Measurements from ENCODE around the gene PKM.
"Not testable (repeated sequence)": the region's sequence is repeated elsewhere in the genome, so short reads cannot be mapped to it uniquely, and the experiment has no call there.

The PKM gene

DNA sequence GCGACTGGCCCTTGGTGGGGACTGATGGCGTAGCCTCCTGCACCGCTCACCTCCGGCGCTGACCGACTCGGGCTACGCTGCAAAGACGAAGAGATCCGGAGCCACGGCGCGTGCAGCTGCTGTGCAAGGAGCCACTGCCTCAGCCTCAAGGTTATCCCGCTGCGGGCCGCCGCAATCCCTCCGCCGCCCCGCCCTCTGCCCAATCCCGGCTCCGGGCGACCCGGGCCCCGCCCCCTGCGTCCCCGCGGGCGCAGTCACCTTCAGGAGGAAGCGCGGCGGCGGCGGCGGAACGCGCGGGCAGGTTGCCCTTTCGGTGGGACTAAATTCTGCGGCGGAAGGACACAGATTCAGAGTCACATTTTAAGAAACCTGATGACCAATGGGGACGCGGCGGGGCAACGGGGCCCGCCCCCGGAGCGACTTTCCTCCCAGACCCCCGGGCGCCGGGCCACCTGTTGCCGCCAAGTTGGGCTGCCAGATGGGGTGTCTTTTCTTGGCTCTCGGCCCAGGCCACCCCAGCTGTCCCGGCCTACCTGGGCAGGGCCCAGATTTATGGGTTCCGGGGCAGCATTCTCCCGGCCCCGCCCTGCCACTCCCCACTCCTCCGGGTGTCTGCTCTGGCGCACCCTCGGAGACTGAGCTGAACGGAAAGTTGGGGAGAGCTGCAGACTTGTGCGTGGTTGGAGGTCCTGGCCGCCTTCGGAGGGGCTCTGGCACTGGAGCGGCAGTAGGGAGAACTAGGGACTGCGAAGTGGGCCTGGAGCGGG, at the start of gene PKM:
PKM (minus strand) TSS at position 125 of the 767 bp plus-strand sequence. CDS start 12,093 bp downstream, outside the sequence.
- DNase-seq (ENCODE audit: low spot score) = peak; percentile 95

GRCh38 chr15:72280751-72281150, 49.8 kb upstream of the PKM start:
- no peak for DNase-seq (ENCODE audit: low spot score)

GRCh38 chr15:72278737-72279136, 47.7 kb upstream of the PKM start:
- DNase-seq (ENCODE audit: low spot score) = no peak

DNA sequence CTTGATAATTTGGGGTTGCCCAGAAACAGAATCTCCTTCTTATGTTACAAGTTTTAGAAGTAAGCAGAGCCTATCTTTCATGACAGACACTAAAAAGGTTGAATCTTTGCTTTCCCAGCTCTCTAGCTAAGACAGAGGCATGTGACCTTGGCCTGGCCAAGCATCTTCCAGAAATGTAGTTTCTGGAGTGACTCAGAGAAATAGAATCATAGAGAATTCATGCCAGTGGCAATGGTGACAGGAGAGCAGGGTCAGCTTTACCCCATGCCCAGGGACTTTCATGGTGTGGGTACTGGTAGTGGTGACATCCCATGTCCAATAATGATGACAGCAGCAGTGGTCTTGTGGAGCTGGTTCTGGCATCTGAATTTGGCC, 45.3 kb upstream of the PKM start:
- DNase-seq (ENCODE audit: low spot score) = no peak

DNA sequence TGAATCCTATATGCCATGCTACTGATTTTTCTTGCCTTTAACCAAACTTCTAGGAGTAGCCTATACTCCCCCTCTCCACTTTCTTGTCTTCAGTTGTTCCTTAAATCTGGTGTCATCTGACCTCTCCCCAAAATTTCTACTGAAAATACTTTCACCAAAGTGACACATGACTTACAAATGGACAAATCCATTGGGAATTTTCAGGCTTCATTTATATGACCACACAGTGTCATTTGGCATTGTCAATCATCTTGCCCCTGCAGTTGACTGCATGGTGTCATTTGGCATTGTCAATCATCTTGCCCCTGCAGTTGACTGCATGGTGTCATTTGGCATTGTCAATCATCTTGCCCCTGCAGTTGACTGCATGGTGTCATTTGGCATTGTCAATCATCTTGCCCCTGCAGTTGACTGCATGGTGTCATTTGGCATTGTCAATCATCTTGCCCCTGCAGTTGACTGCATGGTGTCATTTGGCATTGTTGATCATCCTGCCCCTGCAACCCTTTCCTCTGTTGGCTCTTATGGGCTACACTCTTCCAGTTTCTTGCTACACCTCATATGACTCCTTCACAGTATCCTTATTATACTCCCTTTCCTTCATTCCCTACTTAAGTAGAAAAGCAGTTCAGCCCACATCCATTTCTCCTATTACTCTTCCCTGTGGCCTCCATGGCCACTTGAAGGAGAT, 44.8 kb upstream of the PKM start:
- not testable (repeated sequence) for DNase-seq (ENCODE audit: low spot score)

- DNase-seq (ENCODE audit: low spot score) = no peak
These were observed 42.0 kb upstream of the PKM start for GRCh38 chr15:72272997-72273352.

DNA sequence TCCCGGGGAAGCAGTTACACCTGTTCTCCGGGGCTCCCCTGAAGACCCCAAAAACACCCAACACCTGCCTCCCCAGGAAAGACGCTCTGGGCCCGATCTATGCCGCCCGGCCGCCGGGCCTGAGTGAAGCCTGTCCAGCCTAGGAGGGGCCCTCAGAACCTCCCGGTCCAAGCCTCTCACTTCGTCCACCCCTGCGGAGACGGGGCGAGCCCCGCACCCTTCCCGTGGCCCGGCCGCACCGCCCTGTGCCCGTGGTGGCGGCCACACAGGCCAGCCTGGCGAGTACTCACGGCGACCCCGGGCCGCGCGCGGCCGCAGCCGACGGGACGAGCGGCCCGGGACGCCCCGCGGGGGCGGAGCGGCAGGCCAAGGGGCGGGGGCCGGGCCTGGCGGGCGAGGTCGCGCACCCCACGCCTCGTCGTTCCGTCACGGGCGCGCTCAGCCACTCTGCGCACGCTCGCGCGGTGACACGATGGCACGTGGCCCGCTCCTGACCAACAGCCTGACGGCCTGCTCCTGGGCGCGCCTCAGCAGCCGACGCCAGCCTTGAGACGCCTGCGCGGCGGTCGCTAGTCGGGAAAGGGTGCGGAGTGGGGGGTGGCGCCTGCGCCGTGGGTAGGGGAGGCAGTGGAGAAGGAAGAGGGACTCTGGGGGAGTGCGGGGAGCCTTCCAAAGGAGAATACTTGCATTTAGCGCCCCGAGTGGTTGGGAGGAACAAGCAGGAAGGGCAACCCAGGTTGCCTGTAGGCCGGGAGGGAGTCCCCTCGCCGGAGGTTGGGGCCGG, 41.4 kb upstream of the PKM start, which contains the start of gene PARP6:
PARP6 (minus strand) TSS at position 342 of the 784 bp plus-strand sequence. CDS start 5,077 bp downstream, outside the sequence.
- DNase-seq (ENCODE audit: low spot score) = peak; percentile 97

DNA sequence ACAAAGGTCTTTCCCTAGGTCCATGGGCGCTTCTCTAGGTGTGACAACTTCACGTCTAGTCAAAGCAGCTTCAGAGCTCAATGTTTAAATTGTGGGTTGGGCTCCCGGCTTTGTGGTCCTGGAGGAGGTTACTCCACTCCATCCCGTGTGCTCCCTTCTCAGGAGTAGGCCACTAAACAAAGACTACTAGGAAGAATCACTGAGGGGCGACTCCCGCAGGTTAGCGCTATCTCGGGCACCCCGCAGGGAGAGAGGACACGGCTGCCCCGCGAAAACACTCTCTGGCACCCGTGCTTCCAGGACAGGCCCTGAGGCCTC, 40.9 kb upstream of the PKM start:
- DNase-seq (ENCODE audit: low spot score) = peak; percentile 44

DNA sequence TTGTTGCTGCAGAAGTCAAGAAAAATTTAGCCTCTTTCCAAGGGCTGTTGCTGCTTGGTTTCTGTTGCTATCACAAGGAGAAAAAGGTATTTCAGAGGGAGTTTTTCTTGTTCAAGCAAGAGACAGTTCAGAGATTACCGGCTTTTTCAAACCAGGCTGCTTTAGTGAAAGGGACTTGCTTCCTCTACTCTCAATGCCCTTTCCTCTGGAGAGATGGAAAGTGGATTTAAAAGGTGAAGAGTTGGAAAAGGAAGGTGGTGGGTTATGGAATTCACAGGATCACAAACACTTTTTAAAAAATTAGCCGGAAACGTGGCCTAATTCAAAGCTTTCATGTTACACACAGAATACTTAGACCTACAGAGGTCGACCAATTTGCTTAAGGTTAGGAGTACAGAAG, 40.2 kb upstream of the PKM start:
- no peak for DNase-seq (ENCODE audit: low spot score)

- DNase-seq (ENCODE audit: low spot score) = no peak
These were observed 38.7 kb upstream of the PKM start for GRCh38 chr15:72269739-72270138.

GRCh38 chr15:72265031-72265430, 34.0 kb upstream of the PKM start:
- DNase-seq (ENCODE audit: low spot score) = no peak

- no peak for DNase-seq (ENCODE audit: low spot score)
These were observed 21.8 kb upstream of the PKM start for GRCh38 chr15:72252663-72253299.

DNA sequence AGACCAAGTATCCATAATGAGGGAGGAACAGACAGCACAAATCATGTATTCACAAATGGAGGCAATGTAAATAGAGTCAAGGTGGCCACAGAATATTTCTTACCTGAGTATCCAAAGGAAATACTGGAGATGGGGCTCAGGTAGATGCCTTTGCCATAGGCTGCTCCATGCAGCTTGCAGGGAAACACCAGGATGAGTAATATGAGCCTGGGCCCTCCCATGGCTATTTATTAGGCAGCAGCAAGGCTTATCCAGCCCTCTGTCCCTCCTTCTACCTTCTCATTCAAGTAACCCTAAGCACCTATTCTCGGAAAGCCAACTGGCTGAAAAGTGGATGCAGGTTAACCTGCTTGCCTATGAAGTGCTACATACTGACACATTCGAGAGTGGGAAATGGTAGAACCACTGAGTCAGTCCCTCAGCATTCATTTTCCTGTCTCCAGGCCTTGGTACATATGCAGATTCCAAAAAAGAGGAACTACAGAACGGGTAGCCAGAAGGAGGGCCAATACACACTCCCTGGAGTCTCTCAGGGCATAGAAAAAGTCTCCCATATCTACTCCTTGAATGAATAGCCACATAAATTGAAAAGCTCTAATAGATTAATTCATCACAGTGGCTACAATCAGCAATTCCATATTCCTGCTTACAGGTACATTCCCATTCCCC, 18.3 kb upstream of the PKM start:
- no peak for DNase-seq (ENCODE audit: low spot score)

DNA sequence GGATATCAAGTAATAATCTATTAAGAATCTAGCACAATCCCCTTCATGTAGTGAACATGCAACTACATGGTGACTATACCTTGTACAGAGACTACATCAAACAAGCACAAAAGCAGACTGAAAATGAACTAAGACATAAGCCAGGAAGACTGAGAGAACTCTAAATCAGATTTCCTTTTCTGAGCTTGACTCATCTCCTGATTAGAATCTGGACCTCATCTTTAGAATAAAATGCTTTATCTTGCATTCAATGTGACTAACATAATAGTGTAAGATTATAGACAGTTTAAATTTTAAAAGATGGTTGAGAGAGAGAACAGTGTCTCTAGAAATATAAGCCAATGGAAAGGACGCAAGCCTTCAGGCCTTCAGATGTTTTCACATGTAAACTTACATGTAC, 17.5 kb upstream of the PKM start:
- no peak for DNase-seq (ENCODE audit: low spot score)

DNA sequence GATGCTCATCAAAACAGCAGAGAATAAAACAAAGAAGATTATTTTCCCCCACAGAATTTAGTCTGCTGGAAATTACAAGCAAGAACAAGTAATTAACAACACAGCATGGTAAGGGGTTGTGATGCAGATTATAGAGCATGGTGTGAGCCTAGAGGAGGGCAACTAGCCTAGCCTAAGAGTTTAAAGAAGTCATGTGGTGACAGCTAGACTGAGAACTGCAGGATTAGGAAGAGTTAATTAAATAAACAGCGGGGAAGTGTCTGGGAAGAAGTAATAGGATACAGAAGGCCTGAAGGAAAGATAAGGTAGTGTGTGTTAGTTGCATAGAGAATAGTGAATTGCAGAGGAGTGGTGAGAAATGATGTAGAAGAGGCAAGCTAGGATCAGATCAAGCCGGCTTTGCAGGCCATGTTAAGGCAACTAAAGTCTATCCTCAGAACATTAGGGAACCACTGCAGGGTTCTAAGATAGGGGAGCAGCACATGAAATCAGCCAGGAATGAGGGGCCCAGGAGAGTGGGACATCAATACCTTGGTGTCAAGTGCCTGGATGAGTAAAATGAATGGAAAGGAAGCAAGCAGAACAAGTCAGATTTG, 11.9 kb upstream of the PKM start:
- DNase-seq (ENCODE audit: low spot score) = no peak

GRCh38 chr15:72239652-72240051, 8.7 kb upstream of the PKM start:
- no peak for DNase-seq (ENCODE audit: low spot score)

- DNase-seq (ENCODE audit: low spot score) = no peak
These were observed 7.6 kb upstream of the PKM start for GRCh38 chr15:72238586-72238985.

DNA sequence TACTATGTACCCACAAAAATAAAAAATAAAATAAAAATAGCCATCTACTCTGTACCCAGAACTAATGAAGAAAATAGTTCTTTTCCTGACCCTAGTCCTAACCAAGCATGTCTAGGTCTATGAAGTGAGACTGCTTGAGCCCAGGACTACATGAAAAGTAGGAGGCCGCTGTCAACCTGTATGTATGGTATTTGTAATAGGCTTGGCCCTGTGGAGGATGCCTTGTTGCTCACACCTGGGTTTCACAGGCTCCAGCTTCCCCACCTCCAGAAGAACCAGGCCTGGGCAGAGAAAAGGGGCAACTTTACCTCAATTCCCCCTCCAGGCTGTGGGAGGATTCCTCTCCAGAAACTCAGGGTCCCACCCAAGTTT, 6.8 kb upstream of the PKM start:
- no peak for DNase-seq (ENCODE audit: low spot score)

DNA sequence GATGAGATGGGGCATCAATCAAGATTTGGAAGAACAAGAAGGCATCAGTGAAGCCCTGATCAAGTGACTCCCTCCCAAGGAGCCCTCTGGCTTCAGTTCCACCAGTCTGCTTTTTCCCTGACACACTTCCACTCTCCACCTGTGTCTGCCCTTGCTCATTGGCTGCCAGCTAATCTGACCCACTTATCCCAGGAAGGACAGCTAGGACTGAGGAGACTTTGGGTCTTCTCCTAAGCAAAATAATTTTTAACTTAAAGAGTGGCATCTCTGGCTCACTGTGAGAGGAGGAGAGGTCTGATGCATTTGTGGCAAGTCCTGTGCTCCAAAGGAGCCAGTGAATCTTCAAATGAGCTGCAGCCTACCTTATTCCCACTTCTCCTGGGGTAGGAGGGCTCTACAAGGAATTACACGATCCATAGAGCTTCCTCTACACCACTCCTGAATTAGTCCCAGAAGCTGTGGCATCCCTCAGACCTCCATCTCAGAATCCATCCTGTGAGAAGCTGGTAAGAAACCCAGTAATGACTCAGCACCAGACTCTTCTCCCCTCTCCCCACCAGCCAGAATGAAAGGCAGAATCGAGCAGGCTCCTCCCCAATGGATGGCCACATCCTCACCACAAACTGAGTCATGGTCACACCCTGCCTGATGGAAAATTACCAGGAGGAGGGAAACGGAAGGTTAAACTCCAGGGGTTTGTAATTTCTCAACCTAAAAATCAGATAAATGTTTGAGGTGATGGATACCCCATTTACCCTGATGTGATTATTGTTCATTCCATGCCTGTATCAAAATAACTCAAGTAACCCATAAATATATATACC, 6.3 kb upstream of the PKM start:
- DNase-seq (ENCODE audit: low spot score) = peak; percentile 85

GRCh38 chr15:72236381-72237003, 5.5 kb upstream of the PKM start:
- no peak for DNase-seq (ENCODE audit: low spot score)

All from HuH-7 (cell line).